ENCODE data around the gene AQR.
"Not testable (repeated sequence)": the region's sequence is repeated elsewhere in the genome, so short reads cannot be mapped to it uniquely, and the experiment has no call there.

The AQR gene

GRCh38 chr15:34969340-34970097, at the start of gene AQR:
AQR (minus strand) TSS chr15:34969742; CDS start chr15:34969613, 129 bp downstream.
- peak; percentile 83 for DNase-seq

GRCh38 chr15:35014241-35014640, 44.7 kb upstream of the AQR start:
- no peak for DNase-seq

- DNase-seq, result no peak
Measured at GRCh38 chr15:35013370-35013769, 43.8 kb upstream of the AQR start.

DNA sequence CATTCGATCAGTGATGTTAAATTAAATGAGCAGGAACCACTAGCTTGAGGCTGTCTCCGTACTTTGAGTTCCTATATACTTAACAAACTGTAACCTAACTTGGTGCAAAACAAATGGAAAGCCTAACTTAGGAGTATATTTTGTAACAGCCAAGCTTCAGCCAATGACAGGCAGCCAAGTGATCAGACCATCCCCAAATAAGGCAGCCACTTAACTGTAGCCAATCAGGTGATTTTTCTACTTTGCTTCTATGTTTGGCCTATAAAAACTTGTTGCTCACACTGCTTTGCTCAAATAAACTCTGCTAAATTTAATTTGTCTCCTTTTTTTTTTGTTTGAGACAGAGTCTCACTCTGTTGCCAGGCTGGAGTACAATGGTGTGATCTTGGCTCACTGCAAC, 37.9 kb upstream of the AQR start:
- no peak for DNase-seq

DNA sequence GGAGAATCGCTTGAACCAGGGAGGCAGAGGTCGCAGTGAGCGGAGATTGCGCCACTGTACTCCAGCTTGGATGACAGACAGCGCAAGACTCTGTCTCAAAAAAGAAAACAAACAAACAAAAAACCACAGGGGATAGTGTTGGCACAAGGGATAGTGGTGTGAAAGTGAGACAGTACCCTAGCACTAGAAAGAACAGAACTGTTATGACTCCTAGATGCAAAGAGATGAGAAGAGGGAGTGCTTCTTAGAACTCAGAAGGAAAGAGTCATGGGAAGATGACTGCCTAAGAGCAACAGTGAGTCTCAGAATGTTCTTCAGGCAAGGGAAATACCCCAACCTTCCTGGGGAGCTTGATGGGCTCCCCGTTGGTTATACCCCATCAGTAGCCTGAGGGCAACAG, 36.4 kb upstream of the AQR start:
- no peak for DNase-seq

- no peak for DNase-seq
Measured at GRCh38 chr15:35003928-35004327, 34.4 kb upstream of the AQR start.

DNA sequence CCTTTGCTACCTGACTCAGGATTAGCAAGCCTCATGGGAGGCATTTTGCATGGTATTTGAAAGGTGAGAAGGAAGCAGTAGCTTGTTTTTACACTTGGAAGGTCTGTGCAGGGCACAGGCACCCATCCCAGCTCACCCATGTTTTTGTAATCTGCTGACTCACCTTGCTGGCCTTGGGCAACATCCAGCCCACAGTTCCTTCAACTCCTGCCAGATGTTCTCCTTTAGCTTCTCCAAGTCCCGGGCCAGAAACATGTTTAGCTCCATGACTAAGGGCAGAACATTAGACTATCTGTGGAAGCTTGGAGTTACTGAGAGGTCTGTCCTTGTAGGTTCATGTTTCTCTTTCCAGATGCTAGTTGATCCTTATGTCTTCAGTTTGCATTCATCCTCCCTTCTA, 31.0 kb upstream of the AQR start:
- DNase-seq, result no peak

DNA sequence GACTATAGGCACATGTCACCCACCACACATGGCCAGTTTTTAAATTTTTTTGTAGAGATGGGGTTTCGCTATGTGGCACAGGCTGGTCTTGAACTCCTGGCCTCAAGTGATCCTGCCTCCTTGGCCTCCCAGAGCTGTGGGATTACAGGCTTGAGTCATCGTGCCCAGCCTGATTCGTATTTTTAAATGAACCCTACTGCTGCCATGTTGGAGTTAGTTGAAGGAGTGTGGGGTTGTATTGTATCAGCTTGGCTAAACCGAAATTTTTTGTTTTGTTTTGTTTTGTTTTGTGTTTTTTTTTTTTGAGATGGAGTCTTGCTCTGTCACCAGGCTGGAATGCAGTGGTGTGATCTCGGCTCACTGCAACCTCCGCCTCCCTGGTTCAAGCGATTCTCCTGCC, 30.4 kb upstream of the AQR start:
- no peak for DNase-seq

GRCh38 chr15:34994925-34995324, 25.4 kb upstream of the AQR start:
- DNase-seq, result no peak

GRCh38 chr15:34993877-34994276, 24.3 kb upstream of the AQR start:
- DNase-seq, result no peak

DNA sequence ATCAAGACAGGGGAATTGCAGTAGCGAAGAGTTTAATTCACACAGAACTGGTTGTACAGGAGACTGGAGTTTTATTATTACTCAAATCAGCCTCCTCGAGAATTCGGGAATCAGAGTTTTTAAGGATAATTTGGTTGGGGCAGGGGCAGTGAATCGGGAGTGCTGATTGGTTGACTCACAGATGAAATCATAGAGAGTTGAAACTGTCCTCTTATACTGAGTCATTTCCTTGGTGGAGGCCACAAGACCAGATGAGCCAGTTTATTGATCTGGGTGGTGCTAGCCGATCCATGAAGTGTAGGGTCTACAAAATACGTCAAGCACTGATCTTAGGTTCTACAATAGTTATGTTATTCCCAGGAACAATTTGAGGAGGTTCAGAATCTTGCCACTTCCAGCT, 23.9 kb upstream of the AQR start:
- no peak for DNase-seq

DNA sequence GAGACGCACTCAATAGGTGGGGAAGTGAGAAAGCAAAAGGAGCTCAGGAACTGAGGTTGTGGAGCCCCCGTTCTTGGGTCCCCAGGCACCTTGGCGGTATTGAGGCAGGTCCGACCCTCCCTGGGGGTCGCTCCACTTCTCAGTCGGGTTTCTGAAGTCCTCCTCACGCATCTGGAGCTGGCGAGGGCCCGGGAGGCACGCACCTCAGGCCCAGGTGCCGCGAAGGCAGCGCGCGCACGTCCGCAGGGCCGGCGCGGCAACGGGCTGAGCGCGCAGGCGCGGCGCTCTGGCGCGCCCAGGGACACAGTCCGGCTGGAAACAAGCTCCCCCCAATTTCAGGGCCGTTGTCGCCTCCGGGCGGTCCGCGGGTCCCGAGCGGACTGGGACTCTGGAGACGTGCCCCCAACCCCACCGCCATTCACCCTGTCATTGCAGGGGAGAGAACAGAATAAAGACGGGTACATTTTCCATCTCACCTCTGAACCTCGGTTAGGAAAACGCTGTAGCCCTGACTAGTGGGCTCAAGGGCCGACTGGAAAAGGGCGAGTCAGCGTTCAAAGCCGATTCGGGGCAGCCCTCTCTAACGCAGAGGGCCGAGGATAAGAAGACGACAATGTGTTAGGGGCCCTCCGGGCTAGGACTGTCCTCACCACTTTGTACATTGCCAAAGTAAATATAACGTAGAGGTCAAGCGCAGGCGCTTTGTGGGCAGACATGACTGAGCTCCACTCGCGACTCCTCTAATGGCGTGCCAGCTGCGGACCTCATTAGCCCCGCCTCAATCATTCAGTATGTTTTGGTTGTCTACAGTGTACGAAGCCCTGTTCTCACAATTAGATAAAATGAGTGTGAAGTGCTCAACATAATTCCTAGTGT, 18.7 kb upstream of the AQR start, which contains the start of gene ZNF770:
ZNF770 (minus strand) TSS at position 261 of the 876 bp plus-strand sequence. CDS start 4,853 bp downstream, outside the sequence.
- peak; percentile 49 for DNase-seq

- DNase-seq, result no peak
Measured at GRCh38 chr15:34987609-34988026, 18.1 kb upstream of the AQR start.

- DNase-seq, result no peak
Measured at GRCh38 chr15:34986771-34987480, 17.4 kb upstream of the AQR start.

DNA sequence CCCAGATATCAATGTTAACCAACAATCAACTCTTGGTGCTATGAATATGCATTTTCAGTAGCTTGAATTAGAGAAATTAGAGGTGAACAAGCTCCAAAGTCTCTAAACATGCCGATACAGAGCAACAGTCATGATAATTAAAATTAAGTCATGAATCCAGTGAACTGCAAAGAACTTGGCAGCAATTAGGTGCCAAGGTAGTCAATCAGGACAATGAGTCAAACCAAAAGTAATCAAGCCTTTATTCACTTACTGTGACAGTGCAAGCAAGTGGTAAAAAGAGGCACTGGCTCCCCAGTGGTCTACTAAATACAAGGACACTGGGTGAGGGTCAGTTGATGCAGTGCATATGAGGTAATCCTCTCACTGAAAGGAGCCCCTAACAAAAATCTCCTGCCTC, 16.8 kb upstream of the AQR start:
- no peak for DNase-seq

DNA sequence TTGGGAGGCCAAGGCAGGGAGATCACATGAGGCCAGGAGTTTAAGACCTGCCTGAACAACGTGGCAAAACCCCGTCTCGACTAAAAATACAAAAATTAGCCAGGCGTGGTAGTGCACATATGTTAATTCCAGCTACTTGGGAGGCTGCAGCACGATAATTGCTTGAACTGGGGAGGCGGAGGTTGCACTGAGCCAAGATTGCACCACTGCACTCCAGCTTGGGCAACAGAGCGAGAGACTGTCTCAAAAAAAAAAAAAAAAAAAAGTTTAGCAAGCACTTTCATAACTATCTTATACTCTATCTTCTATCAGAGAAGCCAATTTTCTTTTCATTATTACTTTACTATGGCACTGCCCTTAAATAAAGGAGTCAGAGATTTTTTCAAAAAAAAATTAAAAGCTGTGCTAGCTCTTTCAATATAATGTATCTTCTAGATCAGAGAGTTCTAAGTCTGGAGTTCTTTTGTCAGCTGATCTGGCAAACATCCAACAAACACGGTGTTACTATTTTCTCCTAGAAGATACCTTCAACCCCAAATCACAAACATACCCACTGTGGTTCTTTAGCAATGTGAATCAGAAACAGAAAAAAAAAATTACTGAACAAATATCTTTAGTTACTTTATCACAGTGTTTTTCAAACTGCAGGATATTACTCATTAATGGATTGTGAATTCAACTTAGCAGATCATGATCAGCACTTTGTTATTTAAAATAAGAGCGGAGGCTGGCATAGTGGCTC, 15.5 kb upstream of the AQR start:
- no peak for DNase-seq

DNA sequence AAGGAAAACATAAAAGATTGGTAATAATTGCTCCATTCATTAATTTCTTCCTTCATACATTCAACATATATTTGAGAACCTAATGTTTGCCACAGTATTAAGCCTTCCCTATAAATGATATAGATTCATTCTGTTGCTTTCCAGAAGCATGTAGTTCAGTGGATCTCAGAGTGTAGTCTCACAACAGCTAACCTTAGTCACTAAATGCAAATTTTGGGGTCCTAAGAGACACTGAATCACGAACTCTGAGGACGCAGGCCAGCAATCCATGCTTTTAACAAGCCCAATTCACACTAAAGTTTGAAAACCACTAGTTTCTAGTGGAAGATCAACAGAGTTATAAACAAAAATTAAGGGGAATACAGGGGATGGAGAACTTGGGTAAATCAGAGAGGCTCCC, 7.2 kb upstream of the AQR start:
- no peak for DNase-seq

DNA sequence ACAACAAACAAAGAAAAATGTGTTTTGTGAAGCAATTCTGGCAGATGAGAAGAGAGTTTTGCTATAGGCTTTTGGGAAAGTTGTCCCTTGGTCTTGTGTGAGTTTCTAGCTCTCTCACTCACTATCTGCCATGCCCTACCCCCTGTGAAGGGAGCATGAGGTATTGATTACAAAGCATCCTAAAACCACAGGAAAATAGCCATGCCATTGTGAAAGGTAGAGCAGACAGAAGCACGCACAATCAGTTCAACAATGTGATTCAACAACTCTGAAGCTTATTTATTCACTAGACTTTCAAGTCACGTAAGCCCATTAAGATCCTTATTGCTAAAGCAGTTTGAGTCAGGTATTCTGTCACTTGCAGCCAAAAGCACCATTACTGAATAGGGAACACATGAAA, 6.5 kb upstream of the AQR start:
- no peak for DNase-seq

GRCh38 chr15:34973512-34973911, 4.0 kb upstream of the AQR start:
- DNase-seq, result no peak

- not testable (repeated sequence) for DNase-seq
Measured at GRCh38 chr15:34970098-34970643, 629 bp upstream of the AQR start.

DNA sequence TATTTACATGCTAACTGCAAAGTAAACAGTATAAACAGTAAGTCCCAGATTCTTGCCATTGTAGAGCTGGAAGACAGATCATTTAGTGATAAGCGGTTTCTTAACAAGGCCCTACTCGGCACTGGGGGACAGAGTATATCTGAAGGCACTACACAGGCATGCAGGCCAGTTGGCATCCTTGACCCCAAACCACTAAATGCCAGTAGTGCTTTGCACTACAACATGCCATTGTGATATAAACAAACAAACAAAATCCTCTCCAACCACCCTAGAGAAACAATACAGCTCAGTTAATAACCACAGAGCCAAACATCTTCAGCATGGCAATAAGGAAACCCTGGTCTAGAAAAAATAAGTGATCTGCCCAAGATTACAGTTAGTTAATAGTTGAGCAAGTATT, 5.3 kb downstream of the AQR start:
- DNase-seq, result no peak

DNA sequence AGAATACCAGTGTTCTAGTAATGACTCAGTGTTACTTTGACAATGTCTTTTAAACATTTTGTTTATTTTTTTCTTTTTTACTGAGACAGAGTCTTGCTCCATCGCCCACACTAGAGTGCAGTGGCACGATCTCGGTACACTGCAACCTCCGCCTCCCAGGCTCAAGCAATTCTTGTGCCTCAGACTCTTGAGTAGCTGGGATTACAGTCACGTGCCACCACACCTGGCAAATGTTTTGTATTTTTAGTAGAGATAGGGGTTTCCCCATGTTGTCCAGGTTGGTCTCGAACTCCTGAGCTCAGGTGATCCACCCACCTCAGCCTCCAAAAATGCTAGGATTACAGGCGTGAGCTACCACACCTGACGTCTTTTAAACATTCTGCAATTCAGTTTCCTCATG, 15.7 kb downstream of the AQR start:
- DNase-seq, result no peak
